Measurements from ENCODE around the gene ACADVL. TPM values are rescaled to one million over a fixed set of nuclear protein-coding genes. Genes with fewer than 3 reads are reported as not detected.

ACADVL gene
- total RNA-seq, 1 experiment from 2014 or later: 283 TPM

GRCh38 chr17:7220593-7221277, 997 bp downstream of the ACADVL start:
- H3K27ac Mint-ChIP-seq: peak overlapping the region; percentile 57 to 96 (median 60); a peak in 5 of 7 replicates
- no peak overlapping the region for H3K14ac ChIP-seq (ENCODE audit: insufficient read depth, low read length)
- no peak overlapping the region for H3K27ac ChIP-seq (ENCODE audit: insufficient read length, low read depth, low read length)
- no peak overlapping the region for H2AK5ac ChIP-seq (ENCODE audit: insufficient read length, low read length)
- H4K8ac ChIP-seq (replicated peaks; ENCODE audit: insufficient read length, low read depth, low read length): no peak overlapping the region
- H3K4ac ChIP-seq (ENCODE audit: low read depth, low read length): no peak overlapping the region
- H3K79me2 ChIP-seq (ENCODE audit: insufficient read depth, low read length): no peaks in the 10 kb centered on the region
- H3K56ac ChIP-seq (ENCODE audit: insufficient read length, low read depth, low read length): no peak overlapping the region
- no peaks in the 10 kb centered on the region for H4K20me1 ChIP-seq (ENCODE audit: control insufficient read depth, insufficient read depth, insufficient read length)
- H2BK12ac ChIP-seq (ENCODE audit: insufficient read length, low read depth, low read length): no peak overlapping the region
- peaks cover 15 to 52% (median 40%) of the 10 kb centered on the region in 3 experiments; a peak in 6 of 7 replicates for H3K36me3 Mint-ChIP-seq (ENCODE audit: insufficient read depth in 1 of 3, low read depth in 3 of 3)
- H3K18ac ChIP-seq (ENCODE audit: insufficient read length, low read depth, low read length): no peak overlapping the region
- DNase-seq: peak; percentile 85
- H2BK5ac ChIP-seq (ENCODE audit: insufficient read length, low read length): no peak overlapping the region
- H3K4me1 Mint-ChIP-seq: peaks cover 45 to 46% of the 10 kb centered on the region in 2 experiments
- no peaks in the 10 kb centered on the region; a peak in 1 of 5 replicates for H3K9me3 Mint-ChIP-seq
- H3K23ac ChIP-seq (ENCODE audit: insufficient read length, low read depth, low read length): no peak overlapping the region
- no peak overlapping the region for H2BK120ac ChIP-seq (ENCODE audit: low read depth, low read length, poor library complexity, severe bottlenecking)
- H3K4me2 ChIP-seq (ENCODE audit: insufficient read depth, insufficient read length, low read length): peak overlapping the region; percentile 84
- H3K27me3 ChIP-seq (ENCODE audit: insufficient read depth, low read length): no peaks in the 10 kb centered on the region
- H3K4me1 ChIP-seq (ENCODE audit: insufficient read depth, low read length): no peaks in the 10 kb centered on the region; the same call in 1 of the 2 replicates
- H4K5ac ChIP-seq (ENCODE audit: insufficient read length, low read depth, low read length): no peak overlapping the region
- peaks cover 1% of the 10 kb centered on the region; the same call in 1 of the 2 replicates for H3K27me3 Mint-ChIP-seq (ENCODE audit: low read depth)
- no peak overlapping the region for H2BK20ac ChIP-seq (ENCODE audit: low read depth, low read length, poor library complexity, severe bottlenecking)
- H3K79me1 ChIP-seq (ENCODE audit: insufficient read depth, low read depth, low read length, poor library complexity, severe bottlenecking): no peaks in the 10 kb centered on the region
- no peak overlapping the region for H2BK15ac ChIP-seq (ENCODE audit: low read depth, low read length)
- H3K9ac ChIP-seq (ENCODE audit: extremely low read depth, insufficient read length, low read length): no peak overlapping the region
- H3K4me3 Mint-ChIP-seq: peak overlapping the region; percentile 95 to 97
- no peak overlapping the region for H4K91ac ChIP-seq (ENCODE audit: insufficient read length, low read depth, low read length)
- H3K23me2 ChIP-seq (ENCODE audit: insufficient read length, low read depth, low read length, poor library complexity, severe bottlenecking): peaks cover 15% of the 10 kb centered on the region
- no peak overlapping the region for H3T11ph ChIP-seq (ENCODE audit: low read length)
- WGBS (ENCODE audit: extremely low coverage, insufficient read length, low lambda C conversion rate): no CpG with 5 or more reads among the region's 11 CpGs
- no peak overlapping the region for H2AFZ ChIP-seq (ENCODE audit: low read length)
- H3K9me3 ChIP-seq (ENCODE audit: control insufficient read depth, low read depth, low read length): no peaks in the 10 kb centered on the region
- TF ChIP-seq, protein P1, sequence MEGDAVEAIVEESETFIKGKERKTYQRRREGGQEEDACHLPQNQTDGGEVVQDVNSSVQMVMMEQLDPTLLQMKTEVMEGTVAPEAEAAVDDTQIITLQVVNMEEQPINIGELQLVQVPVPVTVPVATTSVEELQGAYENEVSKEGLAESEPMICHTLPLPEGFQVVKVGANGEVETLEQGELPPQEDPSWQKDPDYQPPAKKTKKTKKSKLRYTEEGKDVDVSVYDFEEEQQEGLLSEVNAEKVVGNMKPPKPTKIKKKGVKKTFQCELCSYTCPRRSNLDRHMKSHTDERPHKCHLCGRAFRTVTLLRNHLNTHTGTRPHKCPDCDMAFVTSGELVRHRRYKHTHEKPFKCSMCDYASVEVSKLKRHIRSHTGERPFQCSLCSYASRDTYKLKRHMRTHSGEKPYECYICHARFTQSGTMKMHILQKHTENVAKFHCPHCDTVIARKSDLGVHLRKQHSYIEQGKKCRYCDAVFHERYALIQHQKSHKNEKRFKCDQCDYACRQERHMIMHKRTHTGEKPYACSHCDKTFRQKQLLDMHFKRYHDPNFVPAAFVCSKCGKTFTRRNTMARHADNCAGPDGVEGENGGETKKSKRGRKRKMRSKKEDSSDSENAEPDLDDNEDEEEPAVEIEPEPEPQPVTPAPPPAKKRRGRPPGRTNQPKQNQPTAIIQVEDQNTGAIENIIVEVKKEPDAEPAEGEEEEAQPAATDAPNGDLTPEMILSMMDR (conservative IDR thresholded peaks at IDR 0.05): peak; percentile 67
